HL-60 (cell line): ENCODE measurements around the gene SPOP.

Experiments
- DNase-seq, 2 experiments: peaks; one replicate each; pipeline ENCODE4 v3.0.0-alpha.2; 2010 to 2020; ENCODE audit warnings: low read depth in 1 of 2, low spot score in 1 of 2
- H3K27ac ChIP-seq: fragments of 250-450 bp; sonication (Bioruptor Pico); replicated peaks from 2 replicates; pipeline ENCODE4 v1.5.1; 2020; ENCODE audit warnings: mild to moderate bottlenecking, moderate library complexity
- H3K27me3 ChIP-seq: fragments of 250-450 bp; sonication (Bioruptor Pico); 2 replicates; pipeline ENCODE4 v1.5.1; 2021; ENCODE audit warnings: mild to moderate bottlenecking, moderate library complexity; ENCODE audit not compliant: insufficient read depth, poor library complexity, severe bottlenecking
- H3K4me3 ChIP-seq: replicated peaks from 2 replicates; pipeline ENCODE4 v1.5.1; 2011; ENCODE audit warnings: mild to moderate bottlenecking, control low read depth, low read length; ENCODE audit not compliant: insufficient read depth
- CTCF ChIP-seq: IDR thresholded peaks from one replicate; pipeline ENCODE4 v1.5.1; 2011; ENCODE audit warnings: low read length, control low read depth, inconsistent platforms; ENCODE audit not compliant: insufficient read depth
- GABPA ChIP-seq: IDR thresholded peaks from 2 replicates; pipeline ENCODE4 v1.6.1; 2012; ENCODE audit warnings: low read depth
- POLR2AphosphoS5 ChIP-seq: IDR thresholded peaks from 2 replicates; pipeline ENCODE4 v1.6.1; 2012; ENCODE audit warnings: low read depth
- REST ChIP-seq: IDR thresholded peaks from 2 replicates; pipeline ENCODE4 v1.6.1; 2012; ENCODE audit warnings: low read depth; ENCODE audit not compliant: insufficient replicate concordance
- SPI1 ChIP-seq: IDR thresholded peaks from 2 replicates; pipeline ENCODE4 v1.6.1; 2012; ENCODE audit warnings: low read depth, mild to moderate bottlenecking, borderline replicate concordance

SPOP gene

GRCh38 chr17:49554694-49555494, 123.0 kb downstream of the SPOP start:
- TF ChIP-seq SPI1 (no peak), REST (no peak), GABPA (no peak), POLR2AphosphoS5 (no peak), CTCF (no peak)
- no peak for DNase-seq
- Histone ChIP-seq H3K4me3 (no peak overlapping the region), H3K27ac (no peak overlapping the region), H3K27me3 (no peaks in the 10 kb centered on the region)

GRCh38 chr17:49553676-49554335, 124.1 kb downstream of the SPOP start:
- Histone ChIP-seq H3K27ac (no peak overlapping the region), H3K27me3 (no peaks in the 10 kb centered on the region), H3K4me3 (no peak overlapping the region)
- peak in 1 of 2 experiments; percentile 45 for DNase-seq
- TF ChIP-seq CTCF (no peak), POLR2AphosphoS5 (no peak), GABPA (no peak), SPI1 (no peak; the same call in 1 of the 2 replicates)

- Histone ChIP-seq H3K27ac (no peak overlapping the region), H3K27me3 (no peaks in the 10 kb centered on the region), H3K4me3 (no peak overlapping the region)
- TF ChIP-seq POLR2AphosphoS5 (no peak), GABPA (no peak), CTCF (no peak), REST (no peak), SPI1 (no peak)
- no peak for DNase-seq
These were observed 125.7 kb downstream of the SPOP start for GRCh38 chr17:49552070-49552751.
